OCI-LY7 (cell line): ENCODE measurements around the gene SRPK2.

ENCODE experiments used
- CTCF ChIP-seq: fragments of 200-600 bp; sonication (generic); conservative IDR thresholded peaks from 2 replicates; pipeline ENCODE4 v1.5.1; 2014; ENCODE audit warnings: mild to moderate bottlenecking, antibody characterized with exemption, low read length, moderate library complexity, mixed read lengths
- EZH2phosphoT487 ChIP-seq: fragments of 200-600 bp; sonication (generic); IDR thresholded peaks from 2 replicates; pipeline ENCODE4 v1.6.1; 2018; ENCODE audit warnings: low read depth, borderline replicate concordance, mild to moderate bottlenecking, mixed run types, antibody characterized with exemption, low read length, moderate library complexity, mixed read lengths

DNA sequence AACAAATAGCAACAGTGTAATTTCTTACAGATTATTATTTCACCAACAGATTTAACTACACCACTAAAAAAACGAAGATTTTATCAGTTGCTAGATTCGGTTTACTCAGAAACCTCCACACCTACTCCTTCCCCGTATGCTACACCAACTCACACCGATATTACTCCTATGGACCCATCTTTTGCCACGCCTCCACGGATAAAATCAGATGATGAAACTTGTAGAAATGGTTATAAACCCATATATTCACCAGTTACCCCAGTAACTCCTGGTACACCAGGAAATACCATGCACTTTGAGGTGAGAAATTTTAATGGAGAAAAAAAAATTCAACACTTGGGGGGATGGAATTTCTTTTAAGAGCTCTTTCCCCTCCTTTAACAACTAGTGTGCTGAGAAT lies 282.2 kb downstream of the SRPK2 start:
- TF ChIP-seq CTCF, result no peak
- no peak for TF ChIP-seq EZH2phosphoT487
